KOPT-K1 (cell line): ENCODE data around the gene BNC1.

Source experiments
- H3K27ac ChIP-seq: fragments of 200-600 bp; sonication (generic); 2 replicates; pipeline ENCODE4 v1.5.1; 2016; ENCODE audit warnings: antibody characterized with exemption, mild to moderate bottlenecking, low read depth, low read length; ENCODE audit not compliant: poor library complexity, severe bottlenecking
- H3K36me3 ChIP-seq: fragments of 200-600 bp; sonication (generic); 2 replicates; pipeline ENCODE4 v1.5.1; 2017; ENCODE audit warnings: antibody characterized with exemption, mild to moderate bottlenecking, low read length, moderate library complexity; ENCODE audit not compliant: insufficient read depth
- H3K9me3 ChIP-seq: fragments of 200-600 bp; sonication (generic); 2 replicates; pipeline ENCODE4 v1.5.1; 2017; ENCODE audit warnings: antibody characterized with exemption, low read length, mild to moderate bottlenecking; ENCODE audit not compliant: insufficient read depth, poor library complexity, severe bottlenecking

BNC1 gene

GRCh38 chr15:83284559-83285283 lies at the start of gene BNC1:
TSS of gene BNC1 (minus strand) at chr15:83284664. CDS start at chr15:83284628, 36 bp downstream.
- no peaks in the 10 kb centered on the region for H3K36me3 ChIP-seq
- H3K9me3 ChIP-seq = no peaks in the 10 kb centered on the region
- H3K27ac ChIP-seq = no peak within 1 kb of the TSS

DNA sequence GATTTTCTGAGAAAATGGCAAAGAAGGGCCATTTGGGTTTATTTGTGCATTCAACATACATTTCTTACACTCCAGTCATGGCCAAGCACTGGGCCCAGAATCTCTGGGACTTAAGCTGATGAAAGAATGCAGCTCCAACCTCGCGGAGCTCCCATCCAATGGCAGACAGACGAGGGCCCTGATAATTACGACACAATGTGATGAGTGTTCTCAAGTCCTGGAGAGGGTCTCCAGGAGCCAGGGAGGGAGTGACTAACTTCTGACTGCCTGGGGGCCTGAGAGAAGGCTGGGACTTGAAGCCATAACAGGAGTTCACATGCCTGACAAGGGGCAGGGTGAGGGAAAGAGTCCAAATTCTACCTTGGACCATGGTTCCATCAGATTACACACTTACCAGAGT lies 42.6 kb upstream of the BNC1 start:
- no peak overlapping the region for H3K27ac ChIP-seq
- no peaks in the 10 kb centered on the region for H3K9me3 ChIP-seq
- H3K36me3 ChIP-seq = no peaks in the 10 kb centered on the region

GRCh38 chr15:83324799-83325198 lies 40.3 kb upstream of the BNC1 start:
- no peaks in the 10 kb centered on the region for H3K36me3 ChIP-seq
- H3K9me3 ChIP-seq = no peaks in the 10 kb centered on the region
- H3K27ac ChIP-seq = no peak overlapping the region

GRCh38 chr15:83323296-83323711 lies 38.8 kb upstream of the BNC1 start:
- no peak overlapping the region for H3K27ac ChIP-seq

GRCh38 chr15:83322691-83323090 lies 38.2 kb upstream of the BNC1 start:
- Histone ChIP-seq H3K27ac (no peak overlapping the region), H3K36me3 (no peaks in the 10 kb centered on the region), H3K9me3 (no peaks in the 10 kb centered on the region)

More at GRCh38 chr15:83323296-83323711, 38.8 kb upstream of the BNC1 start:
- H3K36me3 ChIP-seq = no peaks in the 10 kb centered on the region
- no peaks in the 10 kb centered on the region for H3K9me3 ChIP-seq

GRCh38 chr15:83322061-83322460 lies 37.6 kb upstream of the BNC1 start:
- no peaks in the 10 kb centered on the region for H3K36me3 ChIP-seq
- H3K27ac ChIP-seq = no peak overlapping the region
- no peaks in the 10 kb centered on the region for H3K9me3 ChIP-seq

DNA sequence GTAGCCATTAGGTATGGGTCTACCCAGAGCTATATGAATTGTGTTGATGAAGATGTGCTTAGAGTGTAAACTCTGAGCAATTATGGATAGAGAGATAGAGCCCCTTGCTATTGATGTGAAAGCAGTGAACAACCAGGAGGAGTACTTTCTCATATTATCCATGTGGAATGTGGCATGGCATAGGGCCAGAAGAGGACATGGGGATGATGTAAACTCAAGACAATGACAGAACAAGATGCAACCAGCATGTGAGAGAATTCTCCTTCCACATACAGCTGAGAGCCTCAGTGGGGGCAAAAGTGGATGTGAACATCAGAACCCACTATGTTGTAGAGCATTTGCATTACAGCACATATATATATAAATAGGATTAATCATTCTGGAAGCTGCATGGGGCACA lies 36.4 kb upstream of the BNC1 start:
- H3K36me3 ChIP-seq = no peaks in the 10 kb centered on the region
- H3K27ac ChIP-seq = no peak overlapping the region
- H3K9me3 ChIP-seq = no peaks in the 10 kb centered on the region

DNA sequence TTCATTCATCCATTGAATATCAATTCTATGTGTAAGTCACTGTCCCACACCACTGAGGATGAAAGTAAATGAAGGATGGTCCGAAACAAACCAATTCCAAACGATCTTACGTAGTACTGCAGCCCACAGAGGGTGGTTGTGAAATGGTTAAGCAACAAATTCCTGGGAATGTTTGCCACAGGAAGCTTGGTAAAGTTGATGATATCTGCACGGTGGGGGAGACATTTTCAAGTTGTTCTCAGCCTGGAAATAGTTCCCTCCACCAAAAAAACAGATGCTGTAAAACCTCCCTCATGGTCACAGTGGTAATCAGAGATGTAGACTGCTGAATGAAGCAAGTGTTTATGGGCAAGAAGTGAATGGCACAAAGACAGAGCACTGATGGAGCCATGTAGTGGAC lies 35.9 kb upstream of the BNC1 start:
- Histone ChIP-seq H3K36me3 (no peaks in the 10 kb centered on the region), H3K9me3 (no peaks in the 10 kb centered on the region), H3K27ac (no peak overlapping the region)

DNA sequence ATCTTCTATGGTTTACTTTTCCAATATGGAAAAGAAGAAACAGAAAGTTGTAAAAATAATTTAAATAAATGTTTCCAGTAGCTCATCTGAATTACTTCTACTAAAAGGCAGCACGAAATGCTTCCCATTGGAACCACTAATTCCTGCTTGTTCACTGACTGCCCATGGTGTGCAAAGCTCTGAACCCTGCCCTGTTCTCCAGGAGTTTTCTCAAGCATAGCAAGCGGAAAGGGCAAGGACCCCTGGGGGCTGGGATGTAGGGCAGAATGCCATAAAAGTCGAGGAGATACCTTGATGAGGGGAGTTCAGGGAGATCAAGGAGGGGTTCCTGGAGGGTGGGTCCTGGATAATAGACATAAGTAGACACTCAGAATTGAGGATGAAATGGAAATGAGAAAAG lies 35.3 kb upstream of the BNC1 start:
- Histone ChIP-seq H3K36me3 (no peaks in the 10 kb centered on the region), H3K27ac (no peak overlapping the region), H3K9me3 (no peaks in the 10 kb centered on the region)

DNA sequence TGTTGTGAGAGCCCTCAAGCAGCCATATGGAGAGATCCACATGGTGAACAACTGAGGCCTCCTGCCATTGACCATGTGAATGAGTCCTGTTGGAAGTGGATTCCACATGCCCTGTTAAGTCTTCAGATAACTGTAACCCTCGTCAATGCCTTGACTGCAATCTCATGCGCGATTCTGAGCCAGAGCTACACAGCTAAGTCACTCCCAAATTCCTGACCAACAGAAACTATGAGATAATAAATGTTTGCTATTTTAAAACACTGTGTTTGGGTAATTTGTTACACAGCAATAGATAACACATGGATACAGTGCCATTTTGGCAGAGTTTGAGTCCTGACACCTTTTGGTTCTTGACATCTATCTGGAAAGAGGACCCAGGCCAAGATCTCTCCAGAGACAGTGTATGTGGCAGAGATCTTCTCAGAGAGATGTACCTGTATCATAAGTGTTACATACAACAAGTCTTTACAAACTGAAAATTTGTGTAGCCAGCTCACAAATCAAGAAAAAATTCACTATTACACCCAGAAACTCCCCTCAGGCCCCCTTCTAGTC lies 34.5 kb upstream of the BNC1 start:
- Histone ChIP-seq H3K27ac (no peak overlapping the region), H3K9me3 (no peaks in the 10 kb centered on the region), H3K36me3 (no peaks in the 10 kb centered on the region)

GRCh38 chr15:83318036-83318435 lies 33.6 kb upstream of the BNC1 start:
- Histone ChIP-seq H3K36me3 (no peaks in the 10 kb centered on the region), H3K9me3 (no peaks in the 10 kb centered on the region), H3K27ac (no peak overlapping the region)

GRCh38 chr15:83312071-83312470 lies 27.6 kb upstream of the BNC1 start:
- Histone ChIP-seq H3K27ac (no peak overlapping the region), H3K36me3 (no peaks in the 10 kb centered on the region), H3K9me3 (no peaks in the 10 kb centered on the region)

DNA sequence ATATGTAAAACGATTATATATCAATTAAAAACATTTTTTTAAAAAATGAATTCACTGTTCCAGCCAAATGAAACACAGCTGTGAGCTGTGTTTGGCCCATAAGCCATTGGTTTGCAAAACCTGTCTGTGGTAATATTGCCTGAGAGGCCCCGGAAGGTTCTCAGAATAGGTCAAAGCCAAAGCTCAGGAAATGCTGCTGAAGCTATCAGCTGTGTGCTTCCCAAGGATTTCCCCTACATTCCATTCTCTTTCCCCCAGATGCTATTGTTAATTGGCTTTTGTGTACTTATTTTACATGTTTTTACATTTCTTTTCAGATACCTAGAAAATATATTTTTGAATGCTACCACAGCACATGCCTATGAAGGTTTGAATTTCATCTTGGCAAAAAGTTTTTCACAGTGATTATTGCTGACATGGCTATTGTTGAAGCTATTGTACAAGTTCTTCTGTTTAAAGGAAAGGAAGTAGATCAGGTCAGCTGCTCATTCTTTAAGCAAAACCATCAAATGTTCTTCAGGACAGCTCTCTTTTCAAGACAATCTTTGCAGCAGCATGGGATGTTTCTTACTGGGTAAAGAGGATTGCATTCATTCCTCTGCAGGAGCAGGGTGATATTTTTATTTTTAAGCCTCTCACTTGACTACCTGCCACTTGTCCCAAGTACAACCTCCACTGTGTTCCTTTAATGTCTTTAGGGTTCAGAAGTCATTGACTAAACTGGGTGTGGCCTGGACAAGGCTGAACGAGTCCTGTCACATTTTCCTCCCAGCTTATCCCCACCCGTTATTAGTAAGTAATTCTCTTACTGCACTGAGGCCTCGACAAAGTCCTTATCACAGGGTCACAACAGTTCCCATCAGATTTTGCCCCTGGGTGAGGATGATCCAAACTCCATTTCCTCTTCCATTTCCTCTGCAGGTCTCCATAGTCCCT lies 26.3 kb upstream of the BNC1 start:
- Histone ChIP-seq H3K9me3 (no peaks in the 10 kb centered on the region), H3K27ac (no peak overlapping the region), H3K36me3 (no peaks in the 10 kb centered on the region)

DNA sequence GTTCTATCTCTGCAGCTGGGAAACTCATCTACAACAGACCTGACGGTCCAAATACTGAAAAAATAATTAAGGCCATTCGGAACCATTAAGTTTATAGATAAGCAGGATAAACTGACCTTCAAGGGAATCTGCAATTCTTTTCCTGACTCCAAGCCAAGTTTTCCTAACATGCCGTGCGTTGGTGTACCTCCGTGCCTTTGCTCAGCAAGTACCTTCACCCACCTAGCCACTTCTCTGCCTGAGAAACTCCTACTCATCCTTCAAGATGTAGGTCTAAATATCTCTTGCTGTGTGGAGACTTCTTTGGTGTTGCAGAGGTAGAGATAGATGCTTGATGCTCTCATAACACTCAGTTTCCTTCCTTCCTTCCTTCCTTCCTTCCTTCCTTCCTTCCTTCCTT lies 24.2 kb upstream of the BNC1 start:
- H3K27ac ChIP-seq = no peak overlapping the region
- no peaks in the 10 kb centered on the region for H3K9me3 ChIP-seq
- H3K36me3 ChIP-seq = no peaks in the 10 kb centered on the region

DNA sequence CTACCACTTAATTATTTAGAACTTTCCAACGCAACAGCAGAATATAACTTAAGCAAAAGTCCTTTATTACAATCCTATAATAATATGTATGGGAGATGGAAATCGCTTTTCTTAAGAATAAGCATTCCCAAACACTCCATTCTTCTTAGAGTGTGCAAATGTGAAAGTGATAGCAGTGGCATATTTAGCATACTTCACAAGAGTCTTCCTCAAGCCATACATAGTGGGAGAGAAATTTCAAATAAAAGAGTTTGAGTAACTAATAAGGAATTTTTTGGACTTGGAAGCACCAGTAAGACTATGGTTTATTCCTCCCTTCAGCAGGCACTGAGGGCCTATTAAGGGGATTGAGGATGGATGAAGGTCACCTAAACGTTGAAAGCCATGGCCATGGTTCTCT lies 22.1 kb upstream of the BNC1 start:
- Histone ChIP-seq H3K27ac (no peak overlapping the region), H3K9me3 (no peaks in the 10 kb centered on the region), H3K36me3 (no peaks in the 10 kb centered on the region)
